ENCODE measurements around the gene GPR26.

- TF ChIP-seq CTCF (IDR thresholded peaks at IDR 0.05), result no peak
- no peak for TF ChIP-seq POLR2AphosphoS5 (IDR thresholded peaks at IDR 0.05)
- TF ChIP-seq POLR2A (IDR thresholded peaks at IDR 0.05), result no peak
Measured at GRCh38 chr10:123741146-123741545, 75.0 kb downstream of the GPR26 start.

Measured in suprapubic skin (tissue), 4 donors.